Frontal cortex (tissue), 4 donors: Measurements from ENCODE around the gene FGFBP3. TPM values are rescaled to one million over a fixed set of nuclear protein-coding genes. Genes with fewer than 3 reads are reported as not detected.

Source experiments
- DNase-seq, 2 donors: peaks; one replicate each; pipeline ENCODE4 v3.0.0; 2012; ENCODE audit warnings: low spot score in 2 of 2
- FAIRE-seq: peaks from 2 replicates; lab custom pipeline; 2012; peaks lifted over from hg19 to GRCh38; lab: Jason Lieb, UNC
- small RNA-seq: library from RNA; depleted of rRNA; stranded (forward); fragments of <200 nt; gene quantifications from one replicate; pipeline ENCODE3, GENCODE V24; 2014
- total RNA-seq: library from RNA; depleted of rRNA; stranded (reverse); fragments of >200 nt; gene quantifications from one replicate; pipeline ENCODE4 v1.2.3, GENCODE V29; 2014
- donor health status: control.
- donor health status: control.
- donor health status: control.

Gene FGFBP3
- total RNA-seq, 1 donor from 2014 or later, result 18.3 TPM

DNA sequence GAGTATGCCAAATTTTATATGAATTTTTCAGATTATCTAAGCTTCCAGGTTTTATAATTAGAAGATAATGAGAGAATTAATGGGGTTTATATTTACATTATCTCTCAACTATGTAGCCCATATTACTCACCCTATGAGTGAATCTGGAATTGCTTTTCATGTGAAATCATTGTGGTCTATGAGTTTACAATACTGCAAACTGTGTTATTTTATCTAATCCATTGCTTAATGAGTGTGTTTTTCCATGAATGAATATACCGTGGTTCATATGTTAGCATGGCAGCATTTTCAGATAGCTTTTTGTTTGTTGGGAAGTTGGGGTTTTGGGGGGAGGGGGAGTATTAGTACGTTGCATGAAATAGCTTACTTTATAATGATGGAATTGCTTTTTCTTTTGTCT lies 44.5 kb downstream of the FGFBP3 start:
- FAIRE-seq (no peak), DNase-seq (no peak)

GRCh38 chr10:91864099-91864498 lies 45.2 kb downstream of the FGFBP3 start:
- DNase-seq (no peak), FAIRE-seq (no peak)

GRCh38 chr10:91860885-91861284 lies 48.4 kb downstream of the FGFBP3 start:
- FAIRE-seq (no peak), DNase-seq (no peak)

GRCh38 chr10:91856637-91857036 lies 52.6 kb downstream of the FGFBP3 start:
- DNase-seq (no peak), FAIRE-seq (no peak)

Small RNAs within 50 kb of the gene (small RNA-seq; reads per million reads assigned to genes)
- gene AL359198.2, result not detected

Other genes with a start within 250 kb of the FGFBP3 start
- gene TNKS2, start 111.1 kb downstream of the FGFBP3 start, total RNA-seq, result 92.5 TPM
- gene BTAF1, start 14.3 kb upstream of the FGFBP3 start, total RNA-seq, result 65.2 TPM